Right lobe of liver (tissue), 6 donors: ENCODE measurements around the gene KRT83. TPM values are rescaled to one million over a fixed set of nuclear protein-coding genes. Genes with fewer than 3 reads are reported as not detected.

ENCODE experiments used
- ATAC-seq, 4 donors: fragments of 200-7000 bp; cut with Tn5 transposase; one replicate each; pipeline ENCODE4 v1.9.1; 2020; ENCODE audit warnings: mild to moderate bottlenecking in 4 of 4, moderate library complexity in 4 of 4
- DNase-seq, 3 donors: peaks; one replicate each; pipeline ENCODE4 v3.0.0-alpha.2; 2020
- H3K27ac ChIP-seq, 3 donors: fragments of 200-600 bp; one replicate each; pipeline ENCODE4 v1.8.0; 2022
- H3K27me3 ChIP-seq, 2 donors: fragments of 200-600 bp; one replicate each; pipeline ENCODE4 v1.8.0; 2022
- H3K36me3 ChIP-seq, 4 donors: fragments of 200-600 bp; sonication (generic) in 1 of 4; one replicate each; pipeline versions ENCODE4 v1.5.1 to v1.8.0; 2017 to 2022; ENCODE audit warnings: control low read depth in 1 of 4
- H3K4me1 ChIP-seq, 4 donors: fragments of 200-600 bp; sonication (generic) in 1 of 4; one replicate each; pipeline versions ENCODE4 v1.5.1 to v1.8.0; 2017 to 2022; ENCODE audit warnings: control low read depth in 1 of 4
- H3K4me3 ChIP-seq, 3 donors: fragments of 200-600 bp; one replicate each; pipeline ENCODE4 v1.8.0; 2022
- H3K9me3 ChIP-seq, 4 donors: fragments of 200-600 bp; sonication (generic) in 1 of 4; one replicate each; pipeline versions ENCODE4 v1.5.1 to v1.8.0; 2017 to 2022; ENCODE audit warnings: control low read depth in 1 of 4
- CTCF ChIP-seq, 4 donors: fragments of 200-600 bp in 3 of 4; fragments of 450-650 bp in 1 of 4; IDR thresholded peaks; one replicate each; pipeline versions ENCODE4 v1.5.1 to v1.8.0; 2016 to 2022; ENCODE audit warnings: antibody characterized with exemption in 4 of 4, mild to moderate bottlenecking in 2 of 4
- POLR2A ChIP-seq: fragments of 450-650 bp; IDR thresholded peaks from one replicate; pipeline ENCODE4 v1.6.1; 2017; ENCODE audit warnings: antibody characterized with exemption, mild to moderate bottlenecking
- WGBS: methylation state at CpG from one replicate; pipeline ENCODE4 v1.1.6; 2018; ENCODE audit warnings: low coverage, low lambda C conversion rate; ENCODE audit not compliant: insufficient coverage; ENCODE audit errors: missing lambda C conversion rate; 5-methylcytosine and 5-hydroxymethylcytosine counted together
- intact Hi-C, 2 donors: fragments of 100-400 bp; cut with DNase I; formaldehyde crosslinking; loops; one replicate each; pipeline versions ENCODE4 v1.11.2 to v1.14.1; 2022
- total RNA-seq, 6 experiments: library from RNA; depleted of rRNA in 2 of 6; stranded (reverse); fragments of >200 nt in 2 of 6; fragmentation: NEBNext Ultra II Directional in 3 of 6; extraction: Animal tissue kit (Norgen Biotek cat#: 25700) in 3 of 6; gene quantifications; one replicate each; pipeline versions ENCODE4 v1.1.0 to v1.2.4, GENCODE V29; 2016 to 2023
- donor health status: DM: no; HTN: yes; CAD: no.
- donor health status: DM: no; HTN: no; CAD: no.
- donor health status: DM: no; HTN: no; CAD: no.
- donor health status: DM: no; HTN: yes; CAD: no.
- donor health status: DM: no; HTN: yes; CAD: no.

KRT83 gene
- total RNA-seq, 6 experiments from 2014 or later, result not detected

- intact Hi-C loops, result no loop called here
Measured at GRCh38 chr12:52356031-52356761, 35.0 kb upstream of the KRT83 start.

GRCh38 chr12:52355176-52355575 is 34.0 kb upstream of the KRT83 start:
- WGBS, result 93% methylated on average over 8 of the region's 8 CpGs
- TF ChIP-seq CTCF (IDR thresholded peaks at IDR 0.05) (no peak), POLR2A (no peak)
- Histone ChIP-seq H3K4me1 (peaks cover 0 to 12% (median 0%) of the 10 kb centered on the region in 4 donors), H3K36me3 (no peaks in the 10 kb centered on the region), H3K27ac (no peak overlapping the region), H3K4me3 (no peak overlapping the region), H3K9me3 (no peaks in the 10 kb centered on the region), H3K27me3 (no peaks in the 10 kb centered on the region)
- DNase-seq (peak in 1 of 3 donors; percentile 14), ATAC-seq (no peak)
- intact Hi-C loops, result no loop called here

More at GRCh38 chr12:52356031-52356761, 35.0 kb upstream of the KRT83 start:
- H3K27me3 ChIP-seq, result no peaks in the 10 kb centered on the region
- no peak overlapping the region for H3K4me3 ChIP-seq
- no peak for ATAC-seq
- H3K27ac ChIP-seq, result no peak overlapping the region
- H3K9me3 ChIP-seq, result no peaks in the 10 kb centered on the region
- H3K4me1 ChIP-seq, result peaks cover 0 to 9% (median 0%) of the 10 kb centered on the region in 4 donors
- peak in 2 of 3 donors; percentile 13 to 38 for DNase-seq
- 93% methylated on average over 13 of the region's 56 CpGs for WGBS
- H3K36me3 ChIP-seq, result no peaks in the 10 kb centered on the region
- TF ChIP-seq CTCF (IDR thresholded peaks at IDR 0.05) (no peak), POLR2A (no peak)

GRCh38 chr12:52354200-52354599 is 33.0 kb upstream of the KRT83 start:
- no peak for TF ChIP-seq POLR2A
- no peak for TF ChIP-seq CTCF (IDR thresholded peaks at IDR 0.05)
- peaks cover 0 to 12% (median 0%) of the 10 kb centered on the region in 4 donors for H3K4me1 ChIP-seq
- H3K9me3 ChIP-seq, result no peaks in the 10 kb centered on the region
- H3K27me3 ChIP-seq, result no peaks in the 10 kb centered on the region
- ATAC-seq, result no peak
- H3K27ac ChIP-seq, result no peak overlapping the region
- intact Hi-C loops, result no loop called here
- WGBS, result 33% methylated on average over 5 of the region's 5 CpGs
- H3K36me3 ChIP-seq, result no peaks in the 10 kb centered on the region
- DNase-seq, result peak in 1 of 3 donors; percentile 46
- H3K4me3 ChIP-seq, result no peak overlapping the region

GRCh38 chr12:52353766-52354165 is 32.6 kb upstream of the KRT83 start:
- peak in 2 of 3 donors; percentile 2 to 33 for DNase-seq
- Histone ChIP-seq H3K4me3 (no peak overlapping the region), H3K36me3 (no peaks in the 10 kb centered on the region), H3K9me3 (no peaks in the 10 kb centered on the region), H3K4me1 (peaks cover 0 to 12% (median 0%) of the 10 kb centered on the region in 4 donors), H3K27me3 (no peaks in the 10 kb centered on the region), H3K27ac (no peak overlapping the region)
- no peak for TF ChIP-seq POLR2A
- TF ChIP-seq CTCF (IDR thresholded peaks at IDR 0.05), result no peak
- ATAC-seq, result no peak
- WGBS, result 60% methylated on average over 1 of the region's 3 CpGs
- intact Hi-C loops, result no loop called here
